ENCODE data around the gene RD3L.

DNA sequence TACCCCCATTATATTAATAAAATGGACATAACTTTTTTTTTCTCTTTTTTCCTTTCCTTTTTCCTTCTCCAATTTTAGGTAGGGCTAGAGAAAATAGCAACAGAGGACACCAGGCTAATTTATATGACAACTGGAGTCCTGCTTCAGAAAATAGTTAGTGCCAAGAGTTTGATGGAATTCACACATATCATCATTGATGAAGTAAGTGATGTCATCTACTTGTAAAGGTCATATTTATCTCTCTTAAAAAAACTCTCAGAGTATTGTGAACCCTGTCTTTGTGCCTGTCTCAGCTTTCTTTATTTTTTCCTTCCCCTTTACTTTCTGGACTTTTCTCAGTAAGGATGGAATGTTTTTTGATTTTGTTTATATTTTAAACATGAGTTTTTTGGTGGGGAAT lies 24.3 kb upstream of the RD3L start:
- no peak for TF ChIP-seq STAT3 (IDR thresholded peaks at IDR 0.05; ENCODE audit: low read depth, low read length)
- TF ChIP-seq, protein P1, sequence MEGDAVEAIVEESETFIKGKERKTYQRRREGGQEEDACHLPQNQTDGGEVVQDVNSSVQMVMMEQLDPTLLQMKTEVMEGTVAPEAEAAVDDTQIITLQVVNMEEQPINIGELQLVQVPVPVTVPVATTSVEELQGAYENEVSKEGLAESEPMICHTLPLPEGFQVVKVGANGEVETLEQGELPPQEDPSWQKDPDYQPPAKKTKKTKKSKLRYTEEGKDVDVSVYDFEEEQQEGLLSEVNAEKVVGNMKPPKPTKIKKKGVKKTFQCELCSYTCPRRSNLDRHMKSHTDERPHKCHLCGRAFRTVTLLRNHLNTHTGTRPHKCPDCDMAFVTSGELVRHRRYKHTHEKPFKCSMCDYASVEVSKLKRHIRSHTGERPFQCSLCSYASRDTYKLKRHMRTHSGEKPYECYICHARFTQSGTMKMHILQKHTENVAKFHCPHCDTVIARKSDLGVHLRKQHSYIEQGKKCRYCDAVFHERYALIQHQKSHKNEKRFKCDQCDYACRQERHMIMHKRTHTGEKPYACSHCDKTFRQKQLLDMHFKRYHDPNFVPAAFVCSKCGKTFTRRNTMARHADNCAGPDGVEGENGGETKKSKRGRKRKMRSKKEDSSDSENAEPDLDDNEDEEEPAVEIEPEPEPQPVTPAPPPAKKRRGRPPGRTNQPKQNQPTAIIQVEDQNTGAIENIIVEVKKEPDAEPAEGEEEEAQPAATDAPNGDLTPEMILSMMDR (IDR thresholded peaks at IDR 0.05 in 2 of 3, conservative IDR thresholded peaks at IDR 0.05 in 1 of 3; ENCODE audit: control insufficient read depth in 2 of 3, extremely low read depth in 1 of 3, insufficient read depth in 1 of 3, low read depth in 3 of 3, low read length in 3 of 3) = no peak
